ENCODE results near the gene KANSL1.
A peak's percentile ranks its signal among the peaks of the same experiment; 100 is the strongest.

Gene KANSL1

GRCh38 chr17:46162866-46163265 is 30.4 kb downstream of the KANSL1 start:
- FAIRE-seq (no peak), DNase-seq (ENCODE audit: insufficient read length) (no peak)
- TF ChIP-seq TAF1 (IDR thresholded peaks at IDR 0.05; ENCODE audit: borderline replicate concordance, low read depth, low read length) (no peak), POLR2AphosphoS5 (IDR thresholded peaks at IDR 0.05; ENCODE audit: low read depth, low read length) (no peak), POLR2A (IDR thresholded peaks at IDR 0.05; ENCODE audit: low read depth, low read length) (no peak)

- FAIRE-seq = no peak
- no peak for DNase-seq (ENCODE audit: insufficient read length)
- no peak for TF ChIP-seq POLR2AphosphoS5 (IDR thresholded peaks at IDR 0.05; ENCODE audit: low read depth, low read length)
- TF ChIP-seq POLR2A (IDR thresholded peaks at IDR 0.05; ENCODE audit: low read depth, low read length) = no peak
Measured at GRCh38 chr17:46160169-46160568, 33.1 kb downstream of the KANSL1 start.

GRCh38 chr17:46159686-46160085 is 33.5 kb downstream of the KANSL1 start:
- DNase-seq (ENCODE audit: insufficient read length) (no peak), FAIRE-seq (peak; percentile 27)
- no peak for TF ChIP-seq POLR2AphosphoS5 (IDR thresholded peaks at IDR 0.05; ENCODE audit: low read depth, low read length)
- no peak for TF ChIP-seq POLR2A (IDR thresholded peaks at IDR 0.05; ENCODE audit: low read depth, low read length)
- no peak for TF ChIP-seq TAF1 (IDR thresholded peaks at IDR 0.05; ENCODE audit: borderline replicate concordance, low read depth, low read length)

GRCh38 chr17:46158323-46159296 is 34.6 kb downstream of the KANSL1 start:
- FAIRE-seq (no peak), DNase-seq (ENCODE audit: insufficient read length) (no peak)
- TF ChIP-seq POLR2AphosphoS5 (IDR thresholded peaks at IDR 0.05; ENCODE audit: low read depth, low read length) (no peak), TAF1 (IDR thresholded peaks at IDR 0.05; ENCODE audit: borderline replicate concordance, low read depth, low read length) (no peak), POLR2A (IDR thresholded peaks at IDR 0.05; ENCODE audit: low read depth, low read length) (no peak)

GRCh38 chr17:46157443-46158062 is 35.7 kb downstream of the KANSL1 start:
- TF ChIP-seq TAF1 (IDR thresholded peaks at IDR 0.05; ENCODE audit: borderline replicate concordance, low read depth, low read length) = no peak
- no peak for TF ChIP-seq POLR2AphosphoS5 (IDR thresholded peaks at IDR 0.05; ENCODE audit: low read depth, low read length)
- TF ChIP-seq POLR2A (IDR thresholded peaks at IDR 0.05; ENCODE audit: low read depth, low read length) = no peak
- FAIRE-seq (peak; percentile 5), DNase-seq (ENCODE audit: insufficient read length) (no peak)

GRCh38 chr17:46154151-46154816 is 38.9 kb downstream of the KANSL1 start:
- FAIRE-seq = no peak
- TF ChIP-seq TAF1 (IDR thresholded peaks at IDR 0.05; ENCODE audit: borderline replicate concordance, low read depth, low read length) (no peak), POLR2A (IDR thresholded peaks at IDR 0.05; ENCODE audit: low read depth, low read length) (no peak), POLR2AphosphoS5 (IDR thresholded peaks at IDR 0.05; ENCODE audit: low read depth, low read length) (no peak)
- DNase-seq (ENCODE audit: insufficient read length) = no peak

GRCh38 chr17:46152423-46152822 is 40.8 kb downstream of the KANSL1 start:
- FAIRE-seq (no peak), DNase-seq (ENCODE audit: insufficient read length) (no peak)
- no peak for TF ChIP-seq TAF1 (IDR thresholded peaks at IDR 0.05; ENCODE audit: borderline replicate concordance, low read depth, low read length)
- TF ChIP-seq POLR2A (IDR thresholded peaks at IDR 0.05; ENCODE audit: low read depth, low read length) = no peak
- TF ChIP-seq POLR2AphosphoS5 (IDR thresholded peaks at IDR 0.05; ENCODE audit: low read depth, low read length) = no peak

GRCh38 chr17:46151762-46152161 is 41.5 kb downstream of the KANSL1 start:
- FAIRE-seq = no peak
- DNase-seq (ENCODE audit: insufficient read length) = no peak
- no peak for TF ChIP-seq TAF1 (IDR thresholded peaks at IDR 0.05; ENCODE audit: borderline replicate concordance, low read depth, low read length)
- TF ChIP-seq POLR2A (IDR thresholded peaks at IDR 0.05; ENCODE audit: low read depth, low read length) = no peak
- no peak for TF ChIP-seq POLR2AphosphoS5 (IDR thresholded peaks at IDR 0.05; ENCODE audit: low read depth, low read length)

GRCh38 chr17:46150216-46150963 is 42.8 kb downstream of the KANSL1 start:
- FAIRE-seq = no peak
- DNase-seq (ENCODE audit: insufficient read length) = no peak
- no peak for TF ChIP-seq TAF1 (IDR thresholded peaks at IDR 0.05; ENCODE audit: borderline replicate concordance, low read depth, low read length)
- TF ChIP-seq POLR2A (IDR thresholded peaks at IDR 0.05; ENCODE audit: low read depth, low read length) = no peak
- TF ChIP-seq POLR2AphosphoS5 (IDR thresholded peaks at IDR 0.05; ENCODE audit: low read depth, low read length) = no peak

GRCh38 chr17:46148247-46148646 is 45.0 kb downstream of the KANSL1 start:
- no peak for DNase-seq (ENCODE audit: insufficient read length)
- no peak for TF ChIP-seq TAF1 (IDR thresholded peaks at IDR 0.05; ENCODE audit: borderline replicate concordance, low read depth, low read length)
- TF ChIP-seq POLR2A (IDR thresholded peaks at IDR 0.05; ENCODE audit: low read depth, low read length) = no peak
- no peak for TF ChIP-seq POLR2AphosphoS5 (IDR thresholded peaks at IDR 0.05; ENCODE audit: low read depth, low read length)
- FAIRE-seq = no peak

GRCh38 chr17:46147296-46147695 is 45.9 kb downstream of the KANSL1 start:
- no peak for DNase-seq (ENCODE audit: insufficient read length)
- no peak for FAIRE-seq
- TF ChIP-seq POLR2A (IDR thresholded peaks at IDR 0.05; ENCODE audit: low read depth, low read length) (no peak), TAF1 (IDR thresholded peaks at IDR 0.05; ENCODE audit: borderline replicate concordance, low read depth, low read length) (no peak)
